Hepatocyte (in vitro differentiated cells): Measurements from ENCODE around the gene PRDM10.

Source experiments
- CTCF ChIP-seq: fragments of 200-600 bp; sonication (generic); IDR thresholded peaks from 2 replicates; pipeline ENCODE4 v1.5.1; 2016; ENCODE audit warnings: antibody characterized with exemption, mild to moderate bottlenecking; ENCODE audit not compliant: poor library complexity
- EZH2phosphoT487 ChIP-seq: fragments of 200-600 bp; sonication (generic); IDR thresholded peaks from one replicate; pipeline ENCODE4 v1.6.1; 2018; ENCODE audit warnings: antibody characterized with exemption, mild to moderate bottlenecking, low read depth, moderate library complexity; ENCODE audit not compliant: unreplicated experiment, severe bottlenecking

DNA sequence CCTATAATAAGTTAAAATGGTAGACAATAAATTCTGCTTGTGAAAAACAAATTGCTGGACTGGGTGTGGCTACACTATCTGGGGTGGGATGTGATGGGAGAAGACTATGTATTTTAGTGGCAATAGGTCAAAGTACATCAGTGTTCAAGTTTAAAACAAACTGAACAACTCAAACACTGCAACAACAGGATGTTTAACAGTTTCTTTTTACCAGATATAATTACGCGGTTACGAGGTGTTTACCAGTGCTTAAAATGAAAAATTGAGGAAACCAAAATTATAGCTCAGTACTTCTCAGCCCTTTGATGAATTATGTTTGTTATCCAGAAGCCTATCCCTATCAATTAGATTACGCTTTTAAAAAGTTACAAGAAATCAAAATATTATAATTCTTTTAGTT, 3.2 kb downstream of the PRDM10 start:
- TF ChIP-seq CTCF (no peak), EZH2phosphoT487 (no peak)
